PFSK-1 (cell line): ENCODE data around the gene ONECUT1.

ENCODE experiments used
- POLR2AphosphoS5 ChIP-seq: IDR thresholded peaks from 2 replicates; pipeline ENCODE4 v1.6.1; 2012; ENCODE audit warnings: low read depth, mild to moderate bottlenecking, control low read depth, low read length, moderate library complexity
- SIN3A ChIP-seq: IDR thresholded peaks from 2 replicates; pipeline ENCODE4 v1.6.1; 2012; ENCODE audit warnings: mild to moderate bottlenecking, low read length, moderate library complexity, borderline replicate concordance; ENCODE audit not compliant: insufficient read depth

GRCh38 chr15:52762621-52763020 lies 27.5 kb downstream of the ONECUT1 start:
- TF ChIP-seq SIN3A = no peak
- TF ChIP-seq POLR2AphosphoS5 = no peak
